Heart left ventricle (tissue), 13 donors: ENCODE measurements around the gene SMIM44.

Experiments
- POLR2A ChIP-seq, 2 donors: fragments of 450-650 bp; IDR thresholded peaks; one replicate each; pipeline ENCODE4 v1.6.1; 2017; ENCODE audit warnings: antibody characterized with exemption in 2 of 2, mild to moderate bottlenecking in 2 of 2, moderate library complexity in 2 of 2
- TF ChIP-seq, protein P1 (sequence below), 12 donors: fragments of 200-600 bp; sonication (generic) in 4 of 12; IDR thresholded peaks; one replicate each; pipeline versions ENCODE4 v1.5.0 to v1.8.0; 2018 to 2022; ENCODE audit warnings: antibody characterized with exemption in 12 of 12, mild to moderate bottlenecking in 5 of 12
- donor health status: ischemic (EF 13 %, LVEDD 7.1; RV severe dilation, severe dysfunction).
- donor health status: DM: no; HTN: yes; CAD: no.
- donor health status: DM: no; HTN: no; CAD: no.
- donor health status: ischemic (EF 25% LVEDD 6.9; RV normal size, moderate dysfunction).
- donor health status: ischemic (EF 25% LVEDD 5.7; RV mildly dilated, moderate dysfunction).
- donor health status: ischemic (EF 35%, LVEDD 5.7; RV mildly dilated, moderate dysfunction).
- donor health status: nonischemic (EF 11% LVEDD 7.7; RV severe dilation, severe dysfunction).
- donor health status: DM: yes; HTN: yes; CAD: no.
- donor health status: PGD.
- donor health status: ischemic (EF 29% LVEDD 5.4; RV normal size, mild dysfunction).
- donor health status: nonischemic (EF 23%, LVEDD 6.1; RV moderate dilation, normal function).

DNA sequence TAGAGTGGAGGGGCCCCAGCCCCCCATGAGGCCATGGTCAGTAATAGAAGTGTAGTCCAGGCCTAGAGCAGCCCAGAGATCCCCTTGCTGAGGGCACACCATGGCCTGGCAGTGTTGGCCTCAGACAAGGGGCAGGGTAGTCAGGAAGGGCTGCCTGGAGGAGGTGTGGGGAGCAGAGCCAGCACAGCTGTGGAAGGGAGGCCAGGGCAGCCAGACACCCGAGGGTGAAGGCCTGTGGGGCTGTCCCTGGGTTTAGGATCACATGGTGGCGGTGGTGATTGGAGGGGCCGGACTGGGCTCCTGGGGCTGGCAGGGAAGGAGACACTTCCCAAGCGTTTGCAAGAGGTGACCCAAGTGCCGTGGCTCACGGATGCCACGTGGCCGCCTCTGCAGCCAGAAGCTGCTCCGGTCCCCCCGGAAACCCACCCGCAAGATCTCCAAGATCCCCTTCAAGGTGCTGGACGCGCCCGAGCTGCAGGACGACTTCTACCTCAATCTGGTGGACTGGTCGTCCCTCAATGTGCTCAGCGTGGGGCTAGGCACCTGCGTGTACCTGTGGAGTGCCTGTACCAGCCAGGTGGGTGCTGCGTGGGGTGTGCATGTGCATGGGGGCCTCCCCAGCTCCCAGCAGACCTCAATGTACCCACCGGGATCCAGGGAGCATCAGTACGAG is 44.1 kb upstream of the SMIM44 start:
- TF ChIP-seq, protein P1, sequence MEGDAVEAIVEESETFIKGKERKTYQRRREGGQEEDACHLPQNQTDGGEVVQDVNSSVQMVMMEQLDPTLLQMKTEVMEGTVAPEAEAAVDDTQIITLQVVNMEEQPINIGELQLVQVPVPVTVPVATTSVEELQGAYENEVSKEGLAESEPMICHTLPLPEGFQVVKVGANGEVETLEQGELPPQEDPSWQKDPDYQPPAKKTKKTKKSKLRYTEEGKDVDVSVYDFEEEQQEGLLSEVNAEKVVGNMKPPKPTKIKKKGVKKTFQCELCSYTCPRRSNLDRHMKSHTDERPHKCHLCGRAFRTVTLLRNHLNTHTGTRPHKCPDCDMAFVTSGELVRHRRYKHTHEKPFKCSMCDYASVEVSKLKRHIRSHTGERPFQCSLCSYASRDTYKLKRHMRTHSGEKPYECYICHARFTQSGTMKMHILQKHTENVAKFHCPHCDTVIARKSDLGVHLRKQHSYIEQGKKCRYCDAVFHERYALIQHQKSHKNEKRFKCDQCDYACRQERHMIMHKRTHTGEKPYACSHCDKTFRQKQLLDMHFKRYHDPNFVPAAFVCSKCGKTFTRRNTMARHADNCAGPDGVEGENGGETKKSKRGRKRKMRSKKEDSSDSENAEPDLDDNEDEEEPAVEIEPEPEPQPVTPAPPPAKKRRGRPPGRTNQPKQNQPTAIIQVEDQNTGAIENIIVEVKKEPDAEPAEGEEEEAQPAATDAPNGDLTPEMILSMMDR (IDR thresholded peaks at IDR 0.05) = no peak
- no peak for TF ChIP-seq POLR2A (IDR thresholded peaks at IDR 0.05)
